GM19328 (cell line): ENCODE measurements around the gene SEMA3G.

Experiments used
- ATAC-seq: cut with Tn5 transposase; IDR thresholded peaks from one replicate; pipeline ENCODE4 v1.9.1; 2021; ENCODE audit warnings: mild to moderate bottlenecking, moderate library complexity; ENCODE audit not compliant: unreplicated experiment

Gene SEMA3G

DNA sequence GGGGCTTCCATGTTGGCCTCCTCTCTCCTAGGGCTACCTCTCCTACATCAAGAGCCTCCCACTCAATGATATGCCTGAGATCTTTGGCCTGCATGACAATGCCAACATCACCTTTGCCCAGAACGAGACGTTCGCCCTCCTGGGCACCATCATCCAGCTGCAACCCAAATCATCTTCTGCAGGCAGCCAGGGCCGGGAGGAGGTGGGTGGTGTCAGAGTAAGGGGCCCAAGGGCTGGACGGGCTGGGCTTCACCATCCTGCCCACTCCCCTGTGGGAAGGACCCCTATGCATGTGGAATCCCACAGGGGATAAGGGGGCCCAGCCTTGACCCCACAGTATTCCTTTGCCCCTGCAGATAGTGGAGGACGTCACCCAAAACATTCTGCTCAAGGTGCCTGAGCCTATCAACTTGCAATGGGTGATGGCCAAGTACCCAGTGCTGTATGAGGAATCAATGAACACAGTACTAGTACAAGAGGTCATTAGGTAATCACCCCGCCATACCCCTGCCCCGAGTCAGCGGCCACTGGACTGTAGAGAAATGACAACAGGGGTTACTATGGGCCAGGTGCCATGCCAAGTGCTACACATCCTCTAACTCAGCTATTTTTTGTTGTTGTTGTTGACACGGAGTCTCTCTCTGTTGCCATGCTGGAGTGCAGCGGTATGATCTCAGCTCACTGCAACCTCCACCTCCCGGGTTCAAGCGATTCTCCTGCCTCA is 47.1 kb downstream of the SEMA3G start:
- no peak for ATAC-seq

DNA sequence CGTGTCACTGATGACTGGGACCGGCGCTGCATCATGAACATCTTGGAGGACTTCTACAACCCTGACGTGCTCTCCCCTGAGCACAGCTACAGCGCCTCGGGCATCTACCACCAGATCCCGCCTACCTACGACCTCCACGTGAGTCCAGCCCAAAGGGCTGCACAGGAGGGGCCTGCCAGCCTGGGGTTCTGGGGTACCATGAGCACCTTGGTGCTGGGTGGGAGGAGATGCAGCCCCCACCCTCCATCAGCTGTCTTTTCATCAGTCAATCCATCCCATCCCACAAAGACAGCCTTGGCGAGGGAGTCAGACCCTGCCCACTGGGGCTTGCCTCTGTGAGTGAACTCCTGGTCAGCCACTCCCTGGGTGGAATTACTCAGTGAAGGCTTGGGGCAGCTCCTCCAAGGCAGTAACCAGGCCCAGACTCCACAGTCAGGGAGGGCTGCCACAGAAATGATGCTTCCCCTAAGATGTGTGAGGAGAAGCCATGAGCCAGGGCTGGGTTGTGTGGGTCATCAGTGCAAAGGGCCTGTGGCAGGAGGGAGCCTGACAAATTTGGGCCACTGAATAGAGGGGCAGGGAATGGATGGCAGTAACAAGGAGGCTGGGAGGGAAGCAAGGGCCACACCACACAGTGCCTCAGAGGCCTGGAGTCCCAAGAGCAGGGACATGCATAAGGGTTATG is 47.9 kb downstream of the SEMA3G start:
- ATAC-seq: no peak

DNA sequence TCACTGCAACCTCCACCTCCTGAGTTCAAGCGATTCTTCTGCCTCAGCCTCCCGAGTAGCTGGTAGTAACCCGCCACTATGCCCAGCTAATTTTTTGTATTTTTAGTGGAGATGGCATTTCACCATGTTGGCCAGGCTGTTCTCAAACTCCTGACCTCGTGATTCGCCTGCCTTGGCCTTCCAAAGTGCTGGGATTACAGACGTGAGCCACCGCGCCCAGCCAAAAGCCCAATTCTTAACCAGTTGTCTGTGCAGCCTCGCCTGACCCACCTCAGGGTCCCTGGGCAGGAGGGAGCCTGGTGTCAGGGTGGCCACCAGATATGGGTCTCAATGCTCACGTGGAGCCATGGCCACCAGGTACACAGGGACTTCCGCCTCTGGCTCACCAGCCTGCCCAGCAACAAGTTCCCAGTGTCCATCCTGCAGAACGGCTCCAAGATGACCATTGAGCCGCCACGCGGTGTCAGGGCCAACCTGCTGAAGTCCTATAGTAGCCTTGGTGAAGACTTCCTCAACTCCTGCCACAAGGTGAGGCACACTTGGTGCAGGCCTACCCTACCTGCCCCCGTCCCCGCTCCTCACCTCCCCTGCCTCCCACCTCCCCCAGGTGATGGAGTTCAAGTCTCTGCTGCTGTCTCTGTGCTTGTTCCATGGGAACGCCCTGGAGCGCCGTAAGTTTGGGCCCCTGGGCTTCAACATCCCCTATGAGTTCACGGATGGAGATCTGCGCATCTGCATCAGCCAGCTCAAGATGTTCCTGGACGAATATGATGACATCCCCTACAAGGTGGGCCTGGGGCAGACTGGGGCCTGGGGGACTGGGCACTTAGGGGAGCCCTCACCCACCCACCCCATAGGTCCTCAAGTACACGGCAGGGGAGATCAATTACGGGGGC is 48.6 kb downstream of the SEMA3G start:
- no peak for ATAC-seq

- no peak for ATAC-seq
Measured at GRCh38 chr3:52395503-52395865, 49.4 kb downstream of the SEMA3G start.

DNA sequence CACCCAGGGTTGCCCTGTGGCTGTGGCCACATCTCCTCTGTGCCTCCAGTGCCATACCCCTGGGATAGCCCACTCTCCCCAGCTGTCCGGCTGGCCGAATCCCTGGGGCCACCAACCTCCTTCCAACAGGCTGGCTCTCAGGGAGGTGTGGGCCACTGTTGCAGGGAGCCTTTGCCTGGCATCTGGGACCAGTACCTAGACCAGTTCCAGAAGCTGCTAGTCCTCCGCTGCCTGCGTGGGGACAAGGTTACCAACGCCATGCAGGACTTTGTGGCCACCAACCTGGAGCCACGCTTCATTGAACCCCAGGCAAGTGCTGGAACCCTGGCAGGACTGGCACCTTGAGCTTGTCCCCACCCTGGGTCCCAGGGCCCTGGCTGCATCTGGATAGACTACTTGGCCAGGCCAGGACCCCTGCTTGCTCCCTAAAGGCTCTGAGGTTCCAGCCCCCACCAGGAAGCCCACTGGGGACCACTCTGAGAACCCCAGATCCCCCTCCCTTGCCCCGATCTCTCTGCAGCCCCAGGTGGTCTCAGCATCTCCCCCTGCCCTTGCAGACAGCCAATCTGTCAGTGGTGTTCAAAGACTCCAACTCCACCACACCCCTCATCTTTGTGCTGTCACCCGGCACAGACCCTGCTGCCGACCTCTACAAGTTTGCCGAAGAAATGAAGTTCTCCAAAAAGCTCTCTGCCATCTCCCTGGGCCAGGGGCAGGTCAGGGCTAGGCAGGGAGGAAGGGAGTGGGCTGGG is 50.0 kb downstream of the SEMA3G start:
- no peak for ATAC-seq

GRCh38 chr3:52393959-52394670 is 50.8 kb downstream of the SEMA3G start:
- no peak for ATAC-seq

- ATAC-seq: no peak
Measured at GRCh38 chr3:52393131-52393807, 51.6 kb downstream of the SEMA3G start.

GRCh38 chr3:52392216-52392930 is 52.5 kb downstream of the SEMA3G start:
- ATAC-seq: no peak

DNA sequence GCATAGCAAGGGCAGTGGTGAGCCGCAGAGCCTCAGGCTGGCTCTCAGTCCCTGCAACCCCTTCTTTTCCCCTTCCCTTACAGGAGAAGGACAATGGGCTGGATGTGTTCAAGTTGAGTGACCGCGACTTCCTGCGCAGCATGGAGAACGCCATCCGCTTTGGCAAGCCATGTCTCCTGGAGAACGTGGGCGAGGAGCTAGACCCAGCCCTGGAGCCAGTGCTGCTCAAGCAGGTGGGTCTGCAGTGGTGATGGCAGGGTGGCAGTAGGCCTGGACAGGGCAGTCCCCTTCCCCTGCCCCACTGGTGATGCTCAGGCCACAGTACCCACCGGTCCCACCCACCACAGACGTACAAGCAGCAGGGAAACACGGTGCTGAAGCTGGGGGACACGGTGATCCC is 53.8 kb downstream of the SEMA3G start:
- no peak for ATAC-seq

DNA sequence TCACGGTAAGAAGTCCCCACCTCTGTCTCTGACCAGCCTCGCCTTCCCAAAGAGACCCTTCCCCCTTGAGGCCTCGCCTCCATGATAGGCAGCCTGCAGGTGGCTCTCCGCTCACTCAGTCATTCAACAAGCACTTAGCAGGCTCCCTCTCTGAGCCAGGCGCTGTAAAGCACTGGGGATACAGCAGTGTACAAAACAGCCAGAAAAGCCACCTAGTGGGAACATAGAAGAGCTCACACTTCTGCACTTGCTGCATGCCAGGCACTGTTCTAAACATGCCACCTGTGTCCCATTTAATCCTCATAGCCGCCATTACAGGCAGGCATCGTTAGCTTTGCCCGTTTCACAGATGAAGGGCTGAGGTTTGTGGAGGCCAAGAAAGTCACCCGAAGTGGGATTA is 56.0 kb downstream of the SEMA3G start:
- no peak for ATAC-seq

GRCh38 chr3:52388348-52388821 is 56.5 kb downstream of the SEMA3G start:
- ATAC-seq: no peak

DNA sequence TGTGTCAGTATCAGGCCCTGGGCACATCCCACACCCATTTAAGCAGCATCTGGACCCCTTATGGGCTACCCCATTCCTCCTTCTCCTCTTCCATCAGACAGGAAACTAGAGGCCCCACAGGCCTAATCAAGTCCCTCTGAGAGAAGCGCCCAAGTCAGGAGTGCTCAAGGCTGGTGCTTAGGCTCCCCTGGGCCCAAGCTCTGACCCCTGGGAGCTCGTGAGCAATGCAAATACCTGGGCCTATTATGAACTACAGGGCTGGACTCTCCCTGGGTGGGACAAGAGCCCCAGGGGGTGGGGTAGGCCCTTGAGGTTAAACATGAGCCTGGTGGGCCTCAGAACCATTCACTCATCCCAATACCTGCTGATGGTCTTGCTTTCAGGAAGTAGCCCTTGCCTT is 57.4 kb downstream of the SEMA3G start:
- ATAC-seq: no peak

- no peak for ATAC-seq
Measured at GRCh38 chr3:52385157-52385556, 59.7 kb downstream of the SEMA3G start.

DNA sequence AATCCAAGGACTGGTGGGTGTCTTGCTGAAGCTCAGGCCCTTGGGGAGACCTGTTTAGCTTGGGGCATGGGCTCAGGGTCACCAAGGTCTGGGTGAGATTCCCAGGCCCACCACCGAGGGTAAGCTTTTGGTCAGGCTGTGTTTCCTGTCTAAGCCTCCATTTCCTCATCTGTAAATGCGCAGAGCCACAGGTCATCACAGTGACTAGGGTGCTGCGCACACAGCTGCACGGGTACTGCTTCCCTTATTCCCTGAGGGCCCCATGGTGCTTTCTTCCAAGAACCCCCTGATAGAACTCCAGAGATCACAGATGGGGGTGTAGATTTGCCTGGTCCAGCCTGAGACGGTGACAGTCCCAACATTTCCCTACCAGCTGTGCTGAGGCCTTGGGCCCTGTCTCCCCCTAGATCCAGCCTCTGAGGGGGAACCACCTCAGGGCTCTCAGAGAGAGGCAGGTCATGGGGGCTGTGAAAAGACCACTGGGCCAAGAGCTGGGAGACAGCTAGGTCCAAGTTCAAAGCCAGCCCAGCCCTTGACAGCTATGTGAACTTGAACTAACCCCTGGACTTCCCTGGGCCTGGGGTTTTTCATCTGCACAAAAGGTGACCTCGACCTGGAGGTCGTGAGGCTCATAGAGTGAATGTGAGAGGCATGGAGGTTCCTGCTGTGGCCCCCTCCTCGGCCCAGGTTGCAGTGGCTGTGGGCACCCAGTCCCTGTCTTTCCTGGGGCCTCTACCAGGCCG is 60.7 kb downstream of the SEMA3G start:
- no peak for ATAC-seq

DNA sequence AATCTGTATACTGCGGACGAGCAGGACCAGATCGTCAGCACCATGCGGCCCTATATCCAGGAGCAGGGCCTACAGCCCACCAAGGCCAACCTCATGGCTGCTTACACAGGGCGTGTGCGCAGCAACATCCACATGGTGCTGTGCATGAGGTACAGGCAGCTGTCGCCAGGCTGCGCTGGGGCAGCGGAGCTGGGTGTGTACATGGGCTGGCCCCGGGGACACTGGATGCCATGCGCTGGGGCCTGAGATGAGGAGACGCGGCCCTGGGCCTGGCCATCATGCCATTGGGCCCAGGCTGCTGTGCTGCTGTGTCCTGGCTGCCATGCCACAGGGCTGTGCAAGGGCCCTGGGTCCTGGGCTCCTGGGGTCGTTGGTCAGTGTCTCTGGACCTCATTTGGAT is 61.5 kb downstream of the SEMA3G start:
- ATAC-seq: no peak
